Glomerular endothelial cell (primary cell): ENCODE data around the gene CFAP46. TPM values are rescaled to one million over a fixed set of nuclear protein-coding genes. Genes with fewer than 3 reads are reported as not detected.

Source experiments
- total RNA-seq: library from RNA; depleted of rRNA; stranded (reverse); fragments of >200 nt; gene quantifications from 2 replicates; pipeline ENCODE4 v1.2.3, GENCODE V29; 2015

CFAP46 gene
- total RNA-seq, 1 donor from 2014 or later: 1.9 TPM

Other genes starting within 250 kb of the CFAP46 start
- 0.05 TPM in 1 of 2 replicates, not detected in the other for gene NKX6-2, start 156.4 kb downstream of the CFAP46 start, total RNA-seq
- not detected in 2 replicates for gene ADGRA1, start 145.4 kb upstream of the CFAP46 start, total RNA-seq
- gene KNDC1, start 217.6 kb upstream of the CFAP46 start, total RNA-seq: not detected in 2 replicates